Measurements from ENCODE around the gene ARHGEF17. TPM values are rescaled to one million over a fixed set of nuclear protein-coding genes. Genes with fewer than 3 reads are reported as not detected.
"Not testable (repeated sequence)": the region's sequence is repeated elsewhere in the genome, so short reads cannot be mapped to it uniquely, and the experiment has no call there.

The ARHGEF17 gene
- total and polyA plus RNA-seq, 2 donors (not counting 1 experiment from before 2014, with no cell fraction given) = 42.8 to 43.1 TPM

DNA sequence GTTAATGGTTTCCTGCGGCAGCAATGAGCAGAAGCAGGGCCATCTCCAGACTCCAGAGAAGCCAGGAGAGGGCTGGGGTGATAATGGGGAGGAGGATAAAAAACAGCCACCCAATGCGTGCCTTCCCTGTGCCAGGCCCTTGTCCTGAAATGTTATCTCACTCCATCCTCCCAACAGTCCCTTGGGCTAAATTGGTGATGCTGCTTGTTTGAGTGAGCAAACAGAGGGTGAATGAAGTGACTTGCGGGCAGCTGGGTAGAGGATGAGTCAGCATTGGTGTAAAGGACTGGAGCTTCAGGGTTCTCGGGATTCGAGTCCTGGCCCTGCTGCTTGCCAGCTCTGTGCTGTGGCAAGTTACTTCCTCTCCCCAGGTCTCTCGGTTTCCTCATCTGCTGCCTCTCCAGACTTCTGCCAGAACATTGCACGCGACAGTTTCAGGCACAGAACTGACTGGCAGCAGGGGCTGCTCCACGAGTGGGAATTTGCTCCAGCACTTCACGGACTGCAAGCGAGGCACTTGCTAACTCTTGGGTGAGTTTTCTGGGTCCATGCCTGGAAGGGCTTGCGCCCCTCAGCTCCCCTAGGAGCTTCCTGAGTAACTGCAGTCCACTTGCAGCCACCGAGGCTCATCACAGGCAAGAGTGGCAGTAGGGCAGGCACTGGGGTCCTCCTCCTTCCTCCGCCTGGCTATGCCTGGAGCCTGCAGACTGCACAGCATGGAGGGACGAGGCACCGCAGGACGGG lies 36.0 kb upstream of the ARHGEF17 start, which contains the start of gene P2RY6:
Gene P2RY6 (plus strand): TSS at position 403 of the 744 bp plus-strand sequence. CDS start 24,181 bp downstream, outside the sequence.
- H2AFZ ChIP-seq (ENCODE audit: low read length) = no peak within 1 kb of the TSS
- H3K9ac ChIP-seq (ENCODE audit: insufficient read depth, low read length) = no peak within 1 kb of the TSS
- DNase-seq (ENCODE audit: low read depth in 2 of 2) = peak; percentile 36 to 59

DNA sequence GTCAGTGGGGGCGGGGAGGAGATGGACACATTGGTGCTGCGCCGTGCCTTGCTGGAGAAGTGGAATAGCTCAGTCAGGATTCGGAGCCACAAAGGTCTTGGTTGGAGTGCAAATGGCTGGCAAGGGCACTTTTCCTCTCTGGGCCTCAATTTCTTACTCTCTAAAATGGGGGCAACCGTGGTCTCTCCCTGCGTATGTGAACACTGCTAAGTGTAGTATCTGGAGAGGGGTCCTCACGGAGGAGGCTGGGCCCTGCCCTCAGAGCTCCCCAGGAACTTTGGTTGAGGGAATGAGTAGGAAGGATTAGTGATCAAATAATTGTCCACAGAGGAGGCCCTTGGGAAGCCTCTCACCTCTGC lies 35.4 kb upstream of the ARHGEF17 start:
- Histone ChIP-seq H3K9ac (ENCODE audit: insufficient read depth, low read length) (no peak overlapping the region), H3K36me3 (ENCODE audit: control insufficient read depth, insufficient read depth, low read length) (no peaks in the 10 kb centered on the region), H3K9me3 (ENCODE audit: control insufficient read depth, insufficient read depth, low read depth, low read length) (no peaks in the 10 kb centered on the region), H3K4me1 (ENCODE audit: control insufficient read depth, extremely low read depth, insufficient read depth, low read length) (no peaks in the 10 kb centered on the region), H2AFZ (ENCODE audit: low read length) (no peak overlapping the region), H4K20me1 (ENCODE audit: control insufficient read depth, extremely low read depth, insufficient read depth, low read length) (no peaks in the 10 kb centered on the region), H3K79me2 (ENCODE audit: control insufficient read depth, insufficient read depth, low read length) (no peaks in the 10 kb centered on the region), H3K4me3 (replicated peaks in 1 of 4; ENCODE audit: control extremely low read depth in 1 of 4, insufficient read depth in 1 of 4, low read depth in 3 of 4, low read length in 4 of 4) (no peak overlapping the region), H3K4me2 (ENCODE audit: extremely low read depth, insufficient read depth, low read length) (no peak overlapping the region), H3K27ac (ENCODE audit: insufficient read depth, low read length) (no peak overlapping the region), H3K27me3 (ENCODE audit: control insufficient read depth, insufficient read depth, low read length) (peaks cover 8% of the 10 kb centered on the region)
- DNase-seq (ENCODE audit: low read depth in 2 of 2) = no peak
- no peak for TF ChIP-seq EZH2 (IDR thresholded peaks at IDR 0.05; ENCODE audit: low read length, missing control alignments)
- TF ChIP-seq, protein P1, sequence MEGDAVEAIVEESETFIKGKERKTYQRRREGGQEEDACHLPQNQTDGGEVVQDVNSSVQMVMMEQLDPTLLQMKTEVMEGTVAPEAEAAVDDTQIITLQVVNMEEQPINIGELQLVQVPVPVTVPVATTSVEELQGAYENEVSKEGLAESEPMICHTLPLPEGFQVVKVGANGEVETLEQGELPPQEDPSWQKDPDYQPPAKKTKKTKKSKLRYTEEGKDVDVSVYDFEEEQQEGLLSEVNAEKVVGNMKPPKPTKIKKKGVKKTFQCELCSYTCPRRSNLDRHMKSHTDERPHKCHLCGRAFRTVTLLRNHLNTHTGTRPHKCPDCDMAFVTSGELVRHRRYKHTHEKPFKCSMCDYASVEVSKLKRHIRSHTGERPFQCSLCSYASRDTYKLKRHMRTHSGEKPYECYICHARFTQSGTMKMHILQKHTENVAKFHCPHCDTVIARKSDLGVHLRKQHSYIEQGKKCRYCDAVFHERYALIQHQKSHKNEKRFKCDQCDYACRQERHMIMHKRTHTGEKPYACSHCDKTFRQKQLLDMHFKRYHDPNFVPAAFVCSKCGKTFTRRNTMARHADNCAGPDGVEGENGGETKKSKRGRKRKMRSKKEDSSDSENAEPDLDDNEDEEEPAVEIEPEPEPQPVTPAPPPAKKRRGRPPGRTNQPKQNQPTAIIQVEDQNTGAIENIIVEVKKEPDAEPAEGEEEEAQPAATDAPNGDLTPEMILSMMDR (conservative IDR thresholded peaks at IDR 0.05 in 1 of 2, IDR thresholded peaks at IDR 0.05 in 1 of 2; ENCODE audit: low read depth in 1 of 2, low read length in 2 of 2) = no peak

More for the DNA sequence above, 36.0 kb upstream of the ARHGEF17 start, which contains the start of gene P2RY6:
- H3K4me3 ChIP-seq (replicated peaks in 1 of 4; ENCODE audit: control extremely low read depth in 1 of 4, insufficient read depth in 1 of 4, low read depth in 3 of 4, low read length in 4 of 4) = no peak within 1 kb of the TSS
- no peak for TF ChIP-seq EZH2 (IDR thresholded peaks at IDR 0.05; ENCODE audit: low read length, missing control alignments)
- TF ChIP-seq, protein P1 (conservative IDR thresholded peaks at IDR 0.05 in 1 of 2, IDR thresholded peaks at IDR 0.05 in 1 of 2; ENCODE audit: low read depth in 1 of 2, low read length in 2 of 2) = no peak
- no peak within 1 kb of the TSS for H3K27ac ChIP-seq (ENCODE audit: insufficient read depth, low read length)
- no peaks in the 10 kb centered on the region for H3K79me2 ChIP-seq (ENCODE audit: control insufficient read depth, insufficient read depth, low read length)
- peaks cover 11% of the 10 kb centered on the region for H3K27me3 ChIP-seq (ENCODE audit: control insufficient read depth, insufficient read depth, low read length)
- H4K20me1 ChIP-seq (ENCODE audit: control insufficient read depth, extremely low read depth, insufficient read depth, low read length) = no peaks in the 10 kb centered on the region
- no peaks in the 10 kb centered on the region for H3K4me1 ChIP-seq (ENCODE audit: control insufficient read depth, extremely low read depth, insufficient read depth, low read length)
- H3K9me3 ChIP-seq (ENCODE audit: control insufficient read depth, insufficient read depth, low read depth, low read length) = no peaks in the 10 kb centered on the region
- no peak within 1 kb of the TSS for H3K4me2 ChIP-seq (ENCODE audit: extremely low read depth, insufficient read depth, low read length)
- H3K36me3 ChIP-seq (ENCODE audit: control insufficient read depth, insufficient read depth, low read length) = no peaks in the 10 kb centered on the region

GRCh38 chr11:73273222-73273895 lies 34.7 kb upstream of the ARHGEF17 start:
- Histone ChIP-seq H4K20me1 (ENCODE audit: control insufficient read depth, extremely low read depth, insufficient read depth, low read length) (no peaks in the 10 kb centered on the region), H3K9ac (ENCODE audit: insufficient read depth, low read length) (no peak overlapping the region), H2AFZ (ENCODE audit: low read length) (no peak overlapping the region), H3K27ac (ENCODE audit: insufficient read depth, low read length) (no peak overlapping the region), H3K9me3 (ENCODE audit: control insufficient read depth, insufficient read depth, low read depth, low read length) (no peaks in the 10 kb centered on the region), H3K4me1 (ENCODE audit: control insufficient read depth, extremely low read depth, insufficient read depth, low read length) (no peaks in the 10 kb centered on the region), H3K4me3 (replicated peaks in 1 of 4; ENCODE audit: control extremely low read depth in 1 of 4, insufficient read depth in 1 of 4, low read depth in 3 of 4, low read length in 4 of 4) (no peak overlapping the region), H3K79me2 (ENCODE audit: control insufficient read depth, insufficient read depth, low read length) (no peaks in the 10 kb centered on the region), H3K36me3 (ENCODE audit: control insufficient read depth, insufficient read depth, low read length) (no peaks in the 10 kb centered on the region), H3K4me2 (ENCODE audit: extremely low read depth, insufficient read depth, low read length) (no peak overlapping the region), H3K27me3 (ENCODE audit: control insufficient read depth, insufficient read depth, low read length) (peaks cover 4% of the 10 kb centered on the region)
- TF ChIP-seq, protein P1 (conservative IDR thresholded peaks at IDR 0.05 in 1 of 2, IDR thresholded peaks at IDR 0.05 in 1 of 2; ENCODE audit: low read depth in 1 of 2, low read length in 2 of 2) = no peak
- no peak for TF ChIP-seq EZH2 (IDR thresholded peaks at IDR 0.05; ENCODE audit: low read length, missing control alignments)
- no peak for DNase-seq (ENCODE audit: low read depth in 2 of 2)

DNA sequence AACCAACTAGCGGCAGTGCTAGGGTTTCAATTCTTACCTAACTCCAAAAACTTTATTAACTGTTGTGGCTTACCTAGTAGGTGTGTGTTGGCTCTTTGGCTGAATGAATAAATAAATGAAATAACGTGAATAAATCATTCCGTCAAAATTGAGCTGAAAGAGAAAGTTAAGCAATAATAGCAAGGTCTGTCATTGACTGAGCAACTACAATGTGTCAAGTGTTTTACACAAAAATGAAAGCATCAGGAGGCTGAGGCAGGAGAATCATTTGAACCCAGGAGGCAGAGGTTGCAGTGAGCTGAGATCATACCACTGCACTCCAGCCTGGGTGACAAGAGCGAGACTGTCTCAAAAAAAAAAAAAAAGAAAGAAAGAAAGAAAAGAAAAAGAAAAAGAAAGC lies 33.9 kb upstream of the ARHGEF17 start:
- H3K4me1 ChIP-seq (ENCODE audit: control insufficient read depth, extremely low read depth, insufficient read depth, low read length); H2AFZ ChIP-seq (ENCODE audit: low read length); DNase-seq (ENCODE audit: low read depth in 2 of 2); H3K9me3 ChIP-seq (ENCODE audit: control insufficient read depth, insufficient read depth, low read depth, low read length); H3K79me2 ChIP-seq (ENCODE audit: control insufficient read depth, insufficient read depth, low read length); H3K27me3 ChIP-seq (ENCODE audit: control insufficient read depth, insufficient read depth, low read length); H3K4me2 ChIP-seq (ENCODE audit: extremely low read depth, insufficient read depth, low read length); H3K9ac ChIP-seq (ENCODE audit: insufficient read depth, low read length); H4K20me1 ChIP-seq (ENCODE audit: control insufficient read depth, extremely low read depth, insufficient read depth, low read length); H3K36me3 ChIP-seq (ENCODE audit: control insufficient read depth, insufficient read depth, low read length); H3K4me3 ChIP-seq (replicated peaks in 1 of 4; ENCODE audit: control extremely low read depth in 1 of 4, insufficient read depth in 1 of 4, low read depth in 3 of 4, low read length in 4 of 4); H3K27ac ChIP-seq (ENCODE audit: insufficient read depth, low read length): not testable (repeated sequence)
